Measurements from ENCODE around the gene NME7.
"Not testable (repeated sequence)": the region's sequence is repeated elsewhere in the genome, so short reads cannot be mapped to it uniquely, and the experiment has no call there.

NME7 gene

DNA sequence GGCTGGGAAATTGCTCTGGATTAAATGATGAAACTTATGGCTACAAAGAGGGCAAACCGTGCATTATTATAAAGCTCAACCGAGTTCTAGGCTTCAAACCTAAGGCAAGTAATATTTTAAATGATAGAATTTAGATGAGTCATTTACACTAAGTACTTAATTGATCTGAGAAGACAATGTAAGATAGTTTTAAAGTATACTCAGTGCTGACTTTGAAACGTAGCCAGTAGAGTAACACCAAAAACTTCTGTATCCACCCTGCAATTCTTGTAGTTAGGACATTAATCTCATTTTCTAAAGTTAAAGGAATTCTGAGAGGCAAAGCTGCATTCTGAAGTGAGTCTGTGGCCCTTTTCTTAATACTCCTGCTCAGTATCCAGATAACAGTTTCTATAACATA is 240.3 kb downstream of the NME7 start:
- no peak for DNase-seq (ENCODE audit: low read depth in 2 of 2)

DNA sequence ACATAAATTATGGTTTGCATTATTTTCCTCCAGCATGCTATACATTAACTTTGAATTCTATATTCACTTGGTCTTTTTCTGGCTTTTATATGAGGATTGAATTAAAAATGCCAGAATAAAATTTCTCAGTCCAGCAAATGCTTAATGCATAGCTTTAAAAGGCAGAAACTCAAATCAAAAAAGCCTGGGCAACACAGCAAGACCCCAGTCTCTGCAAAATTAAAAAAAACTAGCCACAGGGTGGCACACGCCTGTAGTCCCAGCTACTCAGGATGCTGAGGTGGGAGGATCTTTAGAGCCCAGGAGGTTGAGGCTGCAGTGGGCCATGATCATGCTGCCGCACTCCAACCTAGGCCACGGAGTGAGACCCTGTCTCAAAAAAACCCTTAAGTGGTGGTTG is 241.3 kb downstream of the NME7 start:
- no peak for DNase-seq (ENCODE audit: low read depth in 2 of 2)

DNA sequence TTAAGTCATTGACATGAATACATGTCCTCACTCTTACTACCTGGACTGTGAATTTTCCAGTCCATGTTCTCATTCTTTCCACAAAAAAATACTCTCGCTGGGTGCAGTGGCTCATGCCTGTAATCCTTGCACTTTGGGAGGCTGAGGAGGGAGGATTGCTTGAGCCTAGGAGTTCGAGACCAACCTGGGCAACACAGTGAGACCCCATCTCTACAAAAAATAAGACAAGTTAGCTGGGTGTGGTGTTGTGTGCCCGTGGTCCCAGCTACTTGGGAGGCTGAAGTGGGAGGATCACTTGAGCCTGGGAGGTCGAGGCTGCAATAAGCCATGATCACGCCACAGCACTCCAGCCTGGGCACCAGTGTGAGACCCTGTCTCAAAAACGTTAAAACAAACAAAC is 242.0 kb downstream of the NME7 start:
- DNase-seq (ENCODE audit: low read depth in 2 of 2): not testable (repeated sequence)

- DNase-seq (ENCODE audit: low read depth in 2 of 2): no peak
Observed at GRCh38 chr1:169124459-169124858, 243.1 kb downstream of the NME7 start.

DNA sequence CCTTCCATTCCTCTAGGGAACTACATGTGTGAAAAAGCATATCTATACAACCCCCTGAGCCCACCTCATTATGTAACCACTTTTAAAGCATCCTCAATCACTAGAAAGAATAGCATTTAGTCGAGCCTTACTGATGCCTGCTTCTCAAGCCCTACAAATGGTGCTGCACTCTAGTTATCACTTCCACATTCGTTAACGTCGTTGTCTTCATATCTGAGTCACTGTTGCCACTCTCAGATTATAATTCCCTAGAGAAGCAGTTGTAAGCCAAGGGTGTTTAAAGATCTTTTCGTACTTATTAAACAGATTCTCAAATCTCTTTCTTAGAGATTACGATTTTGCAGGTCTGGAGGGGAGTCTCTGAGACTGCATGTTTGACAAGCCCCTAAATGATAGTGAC is 244.6 kb downstream of the NME7 start:
- no peak for DNase-seq (ENCODE audit: low read depth in 2 of 2)

DNA sequence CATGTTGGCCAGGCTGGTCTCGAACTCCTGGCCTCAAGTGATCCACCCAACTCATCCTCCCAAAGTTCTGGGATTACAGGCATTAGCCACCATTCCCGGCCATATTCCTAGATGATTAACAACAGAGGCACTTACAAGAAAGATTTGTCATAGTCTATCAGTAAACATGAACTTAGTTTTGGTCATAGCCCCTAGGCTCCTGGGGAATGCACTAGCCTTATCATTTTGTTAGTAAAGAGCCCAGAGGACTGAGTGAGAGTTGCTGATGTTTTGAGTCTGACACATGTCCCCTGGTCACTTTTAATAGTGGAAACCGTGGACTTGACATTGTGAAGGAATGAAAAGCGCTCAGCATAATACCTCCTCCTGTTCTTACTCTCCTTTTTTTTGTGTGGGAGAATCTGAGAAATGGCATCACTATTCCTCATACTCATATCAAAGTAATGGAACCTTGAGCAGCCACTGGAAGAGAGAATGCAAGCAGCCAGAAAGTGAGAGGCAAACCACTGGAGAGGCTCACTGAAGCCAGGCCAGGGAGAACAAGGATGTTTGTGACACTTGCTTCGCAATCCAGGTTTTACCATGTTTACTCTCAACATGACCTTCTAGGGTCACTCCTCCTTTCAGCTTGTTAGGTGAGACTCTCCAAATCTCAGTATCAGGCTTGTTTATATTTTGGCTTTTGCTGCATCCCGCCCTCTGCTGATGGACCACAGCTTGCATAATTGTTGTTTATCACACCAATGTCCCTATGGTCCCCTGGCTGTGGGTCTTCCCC is 246.3 kb downstream of the NME7 start:
- DNase-seq (ENCODE audit: low read depth in 2 of 2): no peak

- DNase-seq (ENCODE audit: low read depth in 2 of 2): no peak
Observed at GRCh38 chr1:169120066-169120465, 247.5 kb downstream of the NME7 start.

- DNase-seq (ENCODE audit: low read depth in 2 of 2): no peak
Observed at GRCh38 chr1:169119405-169119804, 248.2 kb downstream of the NME7 start.

DNA sequence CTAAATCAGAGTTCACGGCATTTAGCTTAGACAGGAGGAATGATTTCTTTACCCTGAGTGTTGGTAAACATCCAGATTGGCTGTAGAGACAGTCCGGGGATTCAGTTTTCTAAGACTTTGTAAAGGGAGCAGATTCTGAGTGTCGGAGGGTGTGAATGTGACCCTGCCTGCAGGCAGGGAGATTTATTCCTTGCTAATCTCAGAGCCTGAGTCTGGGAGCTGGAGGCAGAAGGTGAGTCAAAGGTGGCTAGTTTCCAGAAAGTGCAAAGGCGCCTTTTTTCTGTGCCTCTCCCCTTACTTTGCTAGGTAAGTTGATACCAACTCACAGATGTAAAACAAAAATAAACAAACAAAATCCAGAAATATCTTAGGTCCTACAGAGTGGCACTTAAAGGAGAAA is 249.4 kb downstream of the NME7 start:
- DNase-seq (ENCODE audit: low read depth in 2 of 2): no peak

DNA sequence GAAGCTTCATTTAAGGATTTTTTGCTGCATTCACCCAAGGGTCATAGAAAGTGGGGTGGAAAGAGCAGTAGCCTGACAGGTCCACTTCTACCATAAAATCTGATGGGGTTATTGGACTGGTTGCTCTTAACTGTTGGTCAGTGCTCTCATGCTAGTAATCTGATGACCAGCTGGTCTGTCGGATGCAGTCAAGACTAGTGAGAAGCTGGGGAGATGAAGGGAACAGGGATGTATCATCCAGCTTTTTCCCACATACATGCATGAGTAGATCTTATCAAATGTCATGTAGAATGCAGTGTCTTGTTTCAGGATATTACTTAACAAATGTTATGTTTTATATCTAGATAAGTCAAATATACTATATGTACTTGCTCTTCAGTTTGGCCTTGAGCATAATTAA is 250.0 kb downstream of the NME7 start:
- DNase-seq (ENCODE audit: low read depth in 2 of 2): no peak

GRCh38 chr1:169117014-169117413 is 250.6 kb downstream of the NME7 start:
- DNase-seq (ENCODE audit: low read depth in 2 of 2): no peak

DNA sequence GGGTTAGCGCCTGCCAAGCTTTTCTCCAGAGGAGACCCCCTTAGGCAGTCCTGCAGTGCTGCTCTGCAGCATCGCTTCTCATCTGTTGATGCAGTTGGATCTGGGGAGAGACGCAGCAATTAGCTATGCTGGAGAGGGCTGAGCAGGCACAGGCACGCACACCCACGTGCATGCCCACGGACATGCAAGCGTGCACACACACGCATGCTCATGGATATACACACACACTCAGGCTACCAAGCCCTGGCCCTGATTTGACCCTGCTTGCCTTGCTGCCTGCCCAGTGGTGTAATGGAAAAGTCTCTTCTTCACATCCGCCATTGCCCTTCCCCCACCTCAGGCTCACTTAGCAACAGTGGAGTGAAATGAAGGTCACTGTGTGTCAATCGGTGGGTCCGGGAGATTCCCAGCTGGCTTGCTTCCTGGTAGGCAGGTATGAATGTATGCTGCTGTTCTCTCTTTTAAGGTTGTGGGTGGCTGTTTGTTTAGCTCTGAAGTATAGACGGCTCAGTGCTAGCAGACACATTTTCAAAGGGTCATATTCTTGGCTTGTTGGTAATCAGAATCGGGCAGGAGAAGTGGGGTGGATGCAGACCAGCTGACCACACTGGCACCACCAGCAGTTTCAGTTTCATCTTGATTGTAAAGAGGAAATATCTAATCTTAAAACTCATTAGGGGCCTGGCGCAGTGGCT is 251.6 kb downstream of the NME7 start:
- no peak for DNase-seq (ENCODE audit: low read depth in 2 of 2)

DNA sequence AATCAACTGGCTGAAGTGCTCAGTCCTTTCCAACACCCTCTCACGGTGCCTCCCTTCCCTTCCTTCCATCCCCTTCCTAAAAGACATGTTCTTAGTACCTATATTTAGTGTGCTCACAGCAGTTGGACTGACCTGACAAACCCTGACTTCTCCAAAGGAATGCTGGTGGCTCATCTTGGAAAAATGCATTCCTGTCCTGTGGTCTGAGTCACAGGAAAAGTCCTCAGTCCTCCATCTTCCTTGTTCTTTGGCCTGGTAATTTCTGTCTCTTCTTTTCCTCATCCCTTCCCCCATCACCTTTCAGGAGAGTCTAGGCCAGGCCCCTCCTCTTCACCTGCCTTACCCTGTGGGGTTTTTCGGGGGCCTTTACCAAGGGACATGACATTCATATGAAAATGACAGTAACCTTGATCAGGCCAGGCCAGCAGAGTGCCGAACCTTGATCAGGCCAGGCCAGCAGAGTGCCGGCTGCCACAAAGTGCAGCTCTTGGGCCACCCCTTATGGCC is 253.9 kb downstream of the NME7 start:
- no peak for DNase-seq (ENCODE audit: low read depth in 2 of 2)

DNA sequence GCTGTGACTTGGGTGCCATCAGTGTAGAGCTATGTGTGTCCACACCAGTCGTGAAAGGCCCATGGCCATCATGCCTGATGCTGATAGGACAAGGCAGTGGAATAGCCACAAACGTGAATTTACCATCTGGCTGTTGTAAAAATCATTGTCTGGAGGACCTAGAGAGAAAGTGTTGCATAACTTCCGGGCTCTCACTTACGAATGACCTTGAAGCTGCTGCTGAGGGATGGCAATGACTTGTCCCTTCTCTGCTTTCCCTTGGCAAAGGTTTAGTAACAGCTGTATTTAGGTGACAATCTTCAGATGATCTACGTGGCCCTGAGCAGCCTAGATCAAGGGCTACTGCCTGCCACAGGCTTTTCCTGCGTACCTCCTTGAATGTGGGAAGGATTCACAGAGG is 255.4 kb downstream of the NME7 start:
- no peak for DNase-seq (ENCODE audit: low read depth in 2 of 2)

DNA sequence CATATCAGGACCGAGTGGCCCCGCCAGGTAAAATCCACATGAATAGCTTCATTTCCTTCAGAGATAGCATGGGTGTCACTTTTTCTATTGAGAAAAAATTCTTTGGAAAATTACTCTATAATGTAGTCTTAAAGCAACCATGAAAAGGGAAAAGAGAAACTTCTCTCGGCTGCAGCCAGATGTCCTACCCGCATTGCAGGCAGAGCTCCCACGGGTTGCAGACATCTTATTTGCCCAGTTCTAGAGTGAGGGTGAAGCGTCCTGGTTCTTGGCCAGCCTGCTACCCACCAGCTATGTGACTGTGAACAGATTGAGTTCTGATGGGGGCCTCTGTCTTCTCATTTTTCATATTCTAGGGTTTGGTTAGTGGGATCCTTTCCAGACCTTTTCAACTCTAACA is 256.1 kb downstream of the NME7 start:
- no peak for DNase-seq (ENCODE audit: low read depth in 2 of 2)

DNA sequence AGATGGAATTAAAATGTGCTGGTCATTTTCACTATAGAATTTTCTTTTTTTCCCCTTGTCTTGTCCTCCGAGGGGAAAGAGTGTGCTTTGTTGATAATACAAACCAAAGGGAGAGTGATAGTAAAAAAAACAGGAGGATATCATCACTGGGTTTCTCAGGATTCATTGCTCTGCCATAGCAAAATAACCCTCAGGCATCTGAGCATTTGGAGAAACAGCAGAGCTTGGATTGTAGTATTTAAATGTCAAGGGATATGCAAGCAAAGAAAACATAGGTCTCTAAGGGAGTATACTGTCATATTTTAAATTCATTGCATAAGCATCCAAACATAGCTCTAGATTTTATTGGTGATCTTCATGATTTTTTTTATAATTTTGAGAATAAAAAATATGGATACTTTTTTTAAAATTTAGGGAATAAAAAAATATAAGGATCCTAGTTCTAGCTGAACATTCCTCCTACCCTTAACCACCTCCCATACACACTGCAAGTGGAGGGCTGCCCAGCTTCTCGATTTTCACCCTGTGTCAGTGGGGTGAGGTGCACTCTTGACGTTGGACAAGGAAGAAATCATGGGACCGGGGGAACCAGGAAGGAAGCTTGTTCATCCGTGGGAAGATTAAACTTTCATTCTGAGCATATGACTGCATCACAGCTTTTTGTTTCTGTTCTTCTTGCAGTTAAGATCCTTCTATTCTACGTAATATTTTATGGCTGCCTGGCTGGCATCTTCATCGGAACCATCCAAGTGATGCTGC is 256.7 kb downstream of the NME7 start:
- DNase-seq (ENCODE audit: low read depth in 2 of 2): no peak

- DNase-seq (ENCODE audit: low read depth in 2 of 2): no peak
Observed at GRCh38 chr1:169110236-169110635, 257.4 kb downstream of the NME7 start.

GRCh38 chr1:169109561-169110134 is 257.9 kb downstream of the NME7 start:
- DNase-seq (ENCODE audit: low read depth in 2 of 2): no peak

GRCh38 chr1:169108863-169109560 is 258.6 kb downstream of the NME7 start:
- DNase-seq (ENCODE audit: low read depth in 2 of 2): no peak

DNA sequence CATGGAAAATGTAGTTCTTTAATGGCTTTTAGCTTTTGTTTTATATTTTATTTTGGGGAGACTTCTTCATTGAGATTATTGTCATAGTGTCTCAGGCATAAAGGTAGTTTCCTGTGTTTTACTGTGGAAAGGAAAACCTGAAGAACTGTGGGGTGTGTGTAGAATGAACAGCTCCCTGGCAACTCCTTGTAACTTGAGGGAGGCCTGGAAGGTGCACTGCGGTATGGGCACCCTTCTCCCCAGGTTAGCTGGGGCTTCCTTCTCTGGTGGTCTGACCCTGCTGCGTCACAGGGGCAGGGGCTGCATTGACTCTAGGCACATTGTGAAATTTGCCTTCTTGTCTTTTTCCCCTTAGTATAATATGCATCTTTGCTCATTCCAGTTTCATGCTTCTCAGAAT is 259.4 kb downstream of the NME7 start:
- no peak for DNase-seq (ENCODE audit: low read depth in 2 of 2)

GRCh38 chr1:169107603-169108208 is 259.9 kb downstream of the NME7 start:
- DNase-seq (ENCODE audit: low read depth in 2 of 2): no peak
